RCC 7860 (cell line): ENCODE data around the gene FOXB1.

Experiments used
- DNase-seq: peaks from one replicate; pipeline ENCODE4 v3.0.0-alpha.2; 2015; ENCODE audit warnings: low spot score
- FAIRE-seq: peaks from 2 replicates; lab custom pipeline; 2012; peaks lifted over from hg19 to GRCh38; lab: Jason Lieb, UNC

Gene FOXB1

GRCh38 chr15:59998305-59998949 is 5.7 kb upstream of the FOXB1 start:
- DNase-seq (no peak), FAIRE-seq (no peak)

- no peak for DNase-seq
Observed at GRCh38 chr15:59998950-59999611, 5.0 kb upstream of the FOXB1 start.

GRCh38 chr15:59999612-60000112 is 4.4 kb upstream of the FOXB1 start:
- DNase-seq (no peak), FAIRE-seq (no peak)

More at GRCh38 chr15:59998950-59999611, 5.0 kb upstream of the FOXB1 start:
- FAIRE-seq, result no peak

- DNase-seq, result no peak
- FAIRE-seq, result no peak
Observed at GRCh38 chr15:60000113-60000823, 3.8 kb upstream of the FOXB1 start.

- DNase-seq (no peak), FAIRE-seq (no peak)
Observed at GRCh38 chr15:60000824-60001609, 3.1 kb upstream of the FOXB1 start.

- FAIRE-seq (no peak), DNase-seq (no peak)
Observed at GRCh38 chr15:60001610-60002527, 2.2 kb upstream of the FOXB1 start.

GRCh38 chr15:60002528-60003218 is 1.4 kb upstream of the FOXB1 start:
- DNase-seq, result no peak
- FAIRE-seq, result no peak

- DNase-seq, result no peak
- FAIRE-seq, result no peak
Observed at GRCh38 chr15:60003243-60004008, 685 bp upstream of the FOXB1 start.

GRCh38 chr15:60004846-60005351 is 788 bp downstream of the FOXB1 start:
- no peak for DNase-seq
- no peak for FAIRE-seq

- no peak for DNase-seq
- FAIRE-seq, result no peak
Observed at GRCh38 chr15:60005352-60006202, 1.5 kb downstream of the FOXB1 start.

GRCh38 chr15:60006203-60006862 is 2.2 kb downstream of the FOXB1 start:
- FAIRE-seq (no peak), DNase-seq (no peak)

GRCh38 chr15:60006873-60007272 is 2.8 kb downstream of the FOXB1 start:
- no peak for FAIRE-seq
- no peak for DNase-seq

- no peak for DNase-seq
- no peak for FAIRE-seq
Observed at GRCh38 chr15:60009124-60009960, 5.2 kb downstream of the FOXB1 start.

- DNase-seq (no peak), FAIRE-seq (no peak)
Observed at GRCh38 chr15:60009980-60010732, 6.0 kb downstream of the FOXB1 start.

- no peak for FAIRE-seq
Observed at GRCh38 chr15:60010858-60011257, 6.7 kb downstream of the FOXB1 start.

More at GRCh38 chr15:60010858-60011257, 6.7 kb downstream of the FOXB1 start:
- DNase-seq, result no peak
